OCI-LY7 (cell line): ENCODE data around the gene CNTNAP3B. TPM values are rescaled to one million over a fixed set of nuclear protein-coding genes. Genes with fewer than 3 reads are reported as not detected.
"Not testable (repeated sequence)": the region's sequence is repeated elsewhere in the genome, so short reads cannot be mapped to it uniquely, and the experiment has no call there.

Source experiments
- Bru-seq: library from RNA; stranded (reverse); fragments of 400-500 nt; gene quantifications from one replicate; lab custom pipeline; 2021; lab: Mats Ljungman, UMichigan
- BruChase-seq, 2 experiments: library from RNA; stranded (reverse); fragments of 400-500 nt; gene quantifications; one replicate each; lab custom pipeline; 2021; lab: Mats Ljungman, UMichigan
- BruUV-seq: library from RNA; stranded (reverse); fragments of 400-500 nt; replicated peaks from 2 replicates; lab custom pipeline; 2021; lab: Mats Ljungman, UMichigan
- CTCF ChIA-PET: fragments of 300-600 bp; sonication (Branson Sonifier 250); formaldehyde crosslinking; loops from one replicate; lab custom pipeline; 2022; ENCODE audit warnings: antibody characterized with exemption; ENCODE audit not compliant: unreplicated experiment; lab: Charles Lee
- POLR2A ChIA-PET: fragments of 300-600 bp; sonication (Branson Sonifier 250); formaldehyde crosslinking; loops from one replicate; lab custom pipeline; 2022; ENCODE audit warnings: antibody characterized with exemption; lab: Charles Lee
- DNase-seq: peaks from one replicate; pipeline ENCODE4 v3.0.0-alpha.2; 2015; ENCODE audit warnings: low spot score
- H2AFZ ChIP-seq: fragments of 200-600 bp; sonication (generic), shearing (Covaris generic); 2 replicates; pipeline ENCODE4 v1.6.1; 2014; ENCODE audit warnings: mild to moderate bottlenecking, antibody characterized with exemption, low read length, moderate library complexity
- H3K27ac ChIP-seq: fragments of 200-600 bp; sonication (generic); 2 replicates; pipeline ENCODE4 v1.5.1; 2014; ENCODE audit warnings: mixed run types, low read depth, mild to moderate bottlenecking, moderate library complexity, low read length, inconsistent platforms; ENCODE audit not compliant: poor library complexity, severe bottlenecking
- H3K36me3 ChIP-seq: fragments of 200-600 bp; sonication (generic); 2 replicates; pipeline ENCODE4 v1.6.1; 2014; ENCODE audit warnings: mild to moderate bottlenecking, antibody characterized with exemption, low read length, moderate library complexity, mixed read lengths; ENCODE audit not compliant: insufficient read depth
- H3K4me1 ChIP-seq: fragments of 200-600 bp; sonication (generic); 2 replicates; pipeline ENCODE4 v1.5.1; 2014; ENCODE audit warnings: mild to moderate bottlenecking, low read length; ENCODE audit not compliant: insufficient read depth, poor library complexity, severe bottlenecking
- H3K4me2 ChIP-seq: fragments of 200-600 bp; sonication (generic); 2 replicates; pipeline ENCODE4 v1.6.1; 2014; ENCODE audit warnings: mild to moderate bottlenecking, low read length
- H3K4me3 ChIP-seq: fragments of 200-600 bp; sonication (generic); 2 replicates; pipeline ENCODE4 v1.5.1; 2014; ENCODE audit warnings: mild to moderate bottlenecking, low read depth, low read length; ENCODE audit not compliant: poor library complexity, severe bottlenecking
- H3K79me2 ChIP-seq: fragments of 200-600 bp; sonication (generic); 2 replicates; pipeline ENCODE4 v1.6.1; 2016; ENCODE audit warnings: low read depth, mild to moderate bottlenecking, low read length, moderate library complexity, mixed read lengths; ENCODE audit not compliant: insufficient read depth
- H3K9me2 ChIP-seq: fragments of 200-600 bp; sonication (generic); 2 replicates; pipeline ENCODE4 v1.6.1; 2016; ENCODE audit warnings: mild to moderate bottlenecking, low read length, mixed read lengths; ENCODE audit not compliant: insufficient read depth
- H3K9me3 ChIP-seq: fragments of 200-600 bp; sonication (generic); 2 replicates; pipeline ENCODE4 v1.6.1; 2014; ENCODE audit warnings: mild to moderate bottlenecking, mixed run types, low read length, mixed read lengths
- H4K20me1 ChIP-seq: fragments of 200-600 bp; sonication (generic); 2 replicates; pipeline ENCODE4 v1.6.1; 2014; ENCODE audit warnings: mild to moderate bottlenecking, antibody characterized with exemption, low read length, moderate library complexity, mixed read lengths; ENCODE audit not compliant: insufficient read depth
- CTCF ChIP-seq: fragments of 200-600 bp; sonication (generic); conservative IDR thresholded peaks from 2 replicates; pipeline ENCODE4 v1.5.1; 2014; ENCODE audit warnings: mild to moderate bottlenecking, antibody characterized with exemption, low read length, moderate library complexity, mixed read lengths
- intact Hi-C: fragments of 100-400 bp; cut with micrococcal nuclease; formaldehyde crosslinking; loops from one replicate; pipeline ENCODE4 v1.10.0; 2022; ENCODE audit not compliant: unreplicated experiment
- long read RNA-seq: library from polyadenylated mRNA; stranded (forward); transcript quantifications from one replicate; pipeline ENCODE4 v2.0.0, GENCODE V29; 2022
- total RNA-seq, 2 experiments: library from RNA; depleted of rRNA in 1 of 2; stranded (reverse); fragments of >200 nt in 1 of 2; shearing (Covaris generic) in 1 of 2; gene quantifications; 2 replicates each; pipeline ENCODE4 v1.2.3, GENCODE V29; 2014 to 2022

The CNTNAP3B gene
- total RNA-seq (2014; rRNA removed; shearing (Covaris generic)), result not detected in 2 replicates
- total RNA-seq (2022), result not detected in 2 replicates
- percentile 0 among the genes with signal in this experiment for Bru-seq, nascent RNA
- percentile 2 among the genes with signal in this experiment for BruChase-seq, experiment 1, labeled RNA remaining after a 6-hour chase
- percentile 2 among the genes with signal in this experiment for BruChase-seq, experiment 2, labeled RNA remaining after a 2-hour chase
- long read RNA-seq, result 0 reads

- H3K4me2 ChIP-seq, H3K4me3 ChIP-seq, H3K9me2 ChIP-seq, H3K79me2 ChIP-seq, H4K20me1 ChIP-seq, H3K4me1 ChIP-seq, CTCF ChIA-PET, H3K27ac ChIP-seq, POLR2A ChIA-PET, H2AFZ ChIP-seq, intact Hi-C loops, H3K9me3 ChIP-seq, H3K36me3 ChIP-seq, BruUV-seq, DNase-seq: not testable (repeated sequence)
Measured at GRCh38 chr9:42129073-42129729, at the start of gene CNTNAP3B. Gene CNTNAP3B, minus strand, starts transcription at chr9:42129426. Its CDS starts 332 bp downstream, at chr9:42129094.

- H3K9me2 ChIP-seq, intact Hi-C loops, H3K79me2 ChIP-seq, H3K4me3 ChIP-seq, H2AFZ ChIP-seq, H4K20me1 ChIP-seq, H3K36me3 ChIP-seq, H3K4me1 ChIP-seq, H3K27ac ChIP-seq, POLR2A ChIA-PET, BruUV-seq, H3K4me2 ChIP-seq, H3K9me3 ChIP-seq, CTCF ChIA-PET: not testable (repeated sequence)
- DNase-seq, result peak; percentile 3
- peak; percentile 43; the same call in 1 of the 2 replicates for TF ChIP-seq CTCF
Measured at GRCh38 chr9:42160299-42160698, 31.1 kb upstream of the CNTNAP3B start.

DNA sequence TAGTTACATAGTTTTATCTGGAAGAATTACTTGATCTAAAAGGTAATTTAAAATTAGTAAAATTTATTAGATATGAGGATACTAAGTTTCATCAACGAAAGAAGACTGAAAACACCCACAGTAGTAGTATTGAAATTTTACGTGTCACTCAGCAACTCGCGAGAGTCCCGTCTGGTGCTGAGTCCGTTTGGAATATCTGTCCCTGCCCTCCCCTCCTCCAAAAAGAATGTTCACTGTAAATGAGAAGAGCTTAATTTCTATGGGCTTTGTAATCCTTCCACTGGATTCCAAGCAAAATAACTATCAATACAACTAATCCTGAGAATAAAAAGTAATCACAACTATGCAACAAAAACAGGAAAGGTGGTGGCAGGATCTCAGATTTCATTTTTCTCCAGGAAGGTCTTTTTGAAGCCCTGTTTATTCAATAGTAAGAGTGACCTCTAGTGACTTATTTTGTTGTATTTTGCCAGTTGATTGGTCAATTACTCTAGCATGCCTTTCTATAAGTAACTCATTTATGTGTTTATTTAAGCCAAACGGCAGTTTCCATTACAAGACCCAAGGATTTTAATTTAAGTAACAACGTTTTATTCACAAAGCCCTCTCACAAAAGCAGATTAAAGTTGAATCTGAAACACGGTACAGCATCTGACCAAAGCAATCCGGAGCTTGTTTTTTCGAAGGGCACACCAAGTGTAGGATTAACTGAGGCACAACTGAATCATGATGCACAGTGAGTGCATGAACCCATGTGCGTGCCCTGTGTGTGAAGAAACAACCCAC is 2.0 kb downstream of the CNTNAP3B start:
- H3K9me2 ChIP-seq, H3K27ac ChIP-seq, H3K9me3 ChIP-seq, H4K20me1 ChIP-seq, H3K4me3 ChIP-seq, H3K4me2 ChIP-seq, CTCF ChIA-PET, DNase-seq, H2AFZ ChIP-seq, BruUV-seq, POLR2A ChIA-PET, H3K79me2 ChIP-seq, intact Hi-C loops, H3K36me3 ChIP-seq, H3K4me1 ChIP-seq: not testable (repeated sequence)

DNA sequence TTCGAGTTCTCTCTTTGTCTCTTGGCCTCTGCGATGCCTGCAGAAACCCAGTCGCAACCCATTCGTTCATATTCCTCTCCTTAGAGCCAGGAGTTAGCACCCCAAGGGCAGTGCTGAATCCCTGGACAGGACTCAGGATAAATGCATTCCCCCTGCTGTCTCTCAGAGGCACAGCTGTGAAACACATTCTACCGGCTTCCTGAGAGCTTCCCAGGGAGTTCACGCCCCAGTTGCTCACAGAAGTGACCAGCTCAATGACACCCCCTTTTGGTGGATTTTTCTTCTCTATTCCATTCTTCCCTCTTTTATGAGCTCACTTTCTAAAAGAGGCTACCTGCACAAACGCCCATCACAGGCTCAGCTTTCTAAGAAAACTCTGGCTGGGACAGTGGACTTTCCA is 8.2 kb downstream of the CNTNAP3B start:
- H3K4me2 ChIP-seq, H3K79me2 ChIP-seq, POLR2A ChIA-PET, CTCF ChIA-PET, H2AFZ ChIP-seq, DNase-seq, H3K36me3 ChIP-seq, H3K4me1 ChIP-seq, BruUV-seq, H3K27ac ChIP-seq, H3K9me3 ChIP-seq, H3K9me2 ChIP-seq, H3K4me3 ChIP-seq, H4K20me1 ChIP-seq, intact Hi-C loops: not testable (repeated sequence)

DNA sequence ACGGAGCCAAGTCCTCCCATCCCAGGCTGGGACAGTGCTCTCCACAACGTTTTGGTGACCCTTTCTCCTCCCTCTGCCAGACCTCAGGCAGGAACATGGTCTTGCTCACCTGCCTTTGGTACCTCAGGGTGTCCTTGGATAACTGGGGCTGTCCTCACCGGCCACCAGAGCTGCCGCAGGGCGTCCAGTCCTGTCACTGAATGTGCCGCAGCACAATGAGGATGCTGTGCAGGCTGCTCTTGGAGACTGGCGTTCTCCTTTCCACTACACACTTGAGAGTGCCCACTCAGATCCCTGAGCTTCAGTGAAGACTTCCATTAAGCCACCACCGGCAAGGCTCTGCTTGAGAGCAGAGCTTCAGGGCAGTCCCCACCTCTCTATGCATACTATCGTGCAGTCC is 33.3 kb downstream of the CNTNAP3B start:
- intact Hi-C loops, H4K20me1 ChIP-seq, POLR2A ChIA-PET, H3K27ac ChIP-seq, H3K4me2 ChIP-seq, H3K4me3 ChIP-seq, H3K79me2 ChIP-seq, H2AFZ ChIP-seq, H3K36me3 ChIP-seq, DNase-seq, H3K4me1 ChIP-seq, BruUV-seq, H3K9me2 ChIP-seq, H3K9me3 ChIP-seq, CTCF ChIA-PET: not testable (repeated sequence)
